ENCODE measurements around the gene SLC6A8.

DNA sequence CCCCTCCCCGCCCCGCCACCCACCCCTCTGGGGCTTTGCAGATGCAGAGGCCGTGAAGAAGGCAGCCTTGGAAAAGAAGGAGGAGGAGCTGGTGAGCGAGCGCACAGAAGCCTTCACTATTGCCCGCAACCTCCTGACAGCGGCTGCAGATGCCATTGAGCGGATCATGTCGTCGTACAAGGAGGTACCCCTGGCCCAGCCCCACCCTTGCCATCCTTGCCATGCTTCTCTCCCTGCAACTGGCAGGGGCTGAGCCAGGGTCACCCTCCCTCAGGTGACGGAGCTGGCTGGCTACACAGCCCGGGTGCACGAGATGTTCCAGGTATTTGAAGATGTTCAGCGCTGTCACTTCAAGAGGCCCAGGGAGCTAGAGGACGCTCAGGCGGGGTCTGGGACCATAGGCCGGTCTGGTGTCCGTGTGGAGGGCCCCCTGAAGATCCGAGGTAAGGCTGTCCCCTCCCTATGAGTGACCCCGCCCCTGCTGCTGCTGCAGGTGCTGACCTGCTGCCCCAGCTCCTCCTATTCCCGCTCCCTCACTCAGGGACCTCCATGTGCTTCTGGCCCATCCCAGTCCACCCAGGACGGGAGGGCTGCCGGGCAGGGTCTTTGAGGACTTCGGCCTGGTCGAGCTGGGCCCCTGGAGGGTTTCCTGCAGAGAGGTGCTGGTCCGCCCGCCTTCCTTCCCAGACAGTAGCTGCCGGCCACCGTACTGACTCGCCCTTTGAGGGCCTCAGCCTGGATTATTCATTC lies 48.5 kb downstream of the SLC6A8 start:
- no peak for TF ChIP-seq POLR2AphosphoS5 (IDR thresholded peaks at IDR 0.05; ENCODE audit: borderline replicate concordance, low read depth, low read length)
- no peak for TF ChIP-seq EZH2 (IDR thresholded peaks at IDR 0.05)
- no peak for TF ChIP-seq FOXP2 (optimal IDR thresholded peaks at IDR 0.05; ENCODE audit: control extremely low read depth, extremely low read length, insufficient read depth)

All from SK-N-MC (cell line).